OCI-LY1 (cell line): ENCODE measurements around the gene ESPN.

Source experiments
- H2AFZ ChIP-seq: fragments of 200-600 bp; sonication (generic), shearing (Covaris generic); 2 replicates; pipeline ENCODE4 v1.6.0; 2014; ENCODE audit warnings: antibody characterized with exemption, mild to moderate bottlenecking, low read length
- H3F3A ChIP-seq: fragments of 200-600 bp; sonication (generic), shearing (Covaris generic); 2 replicates; pipeline ENCODE4 v1.6.0; 2014; ENCODE audit warnings: mild to moderate bottlenecking, antibody characterized with exemption, low read length, moderate library complexity; ENCODE audit not compliant: insufficient read depth
- H3K27ac ChIP-seq: fragments of 200-600 bp; sonication (generic); 2 replicates; pipeline ENCODE4 v1.5.1; 2014; ENCODE audit warnings: low read length, mixed run types, mild to moderate bottlenecking, low read depth; ENCODE audit not compliant: poor library complexity, severe bottlenecking
- H3K27me3 ChIP-seq: fragments of 200-600 bp; sonication (generic); 2 replicates; pipeline ENCODE4 v1.6.0; 2014; ENCODE audit warnings: antibody characterized with exemption, mild to moderate bottlenecking, low read length, moderate library complexity; ENCODE audit not compliant: insufficient read depth
- H3K36me3 ChIP-seq: fragments of 200-600 bp; sonication (generic); 2 replicates; pipeline ENCODE4 v1.6.1; 2014; ENCODE audit warnings: mild to moderate bottlenecking, antibody characterized with exemption, low read length, moderate library complexity, mixed read lengths; ENCODE audit not compliant: insufficient read depth
- H3K4me1 ChIP-seq: fragments of 200-600 bp; sonication (generic); 2 replicates; pipeline ENCODE4 v1.5.1; 2014; ENCODE audit warnings: mild to moderate bottlenecking, low read length, moderate library complexity; ENCODE audit not compliant: insufficient read depth, severe bottlenecking
- H3K4me2 ChIP-seq: fragments of 200-600 bp; sonication (generic), shearing (Covaris generic); 2 replicates; pipeline ENCODE4 v1.6.1; 2014; ENCODE audit warnings: low read length
- H3K4me3 ChIP-seq: fragments of 200-600 bp; sonication (generic); 2 replicates; pipeline ENCODE4 v1.5.1; 2014; ENCODE audit warnings: low read length, low read depth, mild to moderate bottlenecking, mixed read lengths; ENCODE audit not compliant: poor library complexity, severe bottlenecking
- H3K79me2 ChIP-seq: fragments of 200-600 bp; shearing (Covaris generic); 2 replicates; pipeline ENCODE4 v1.6.1; 2016; ENCODE audit warnings: mixed run types, low read length, mixed read lengths; ENCODE audit not compliant: insufficient read depth
- H3K9ac ChIP-seq: fragments of 200-600 bp; sonication (generic), shearing (Covaris generic); 2 replicates; pipeline ENCODE4 v1.6.1; 2014; ENCODE audit warnings: mild to moderate bottlenecking, low read length, mixed read lengths
- H3K9me2 ChIP-seq: fragments of 200-600 bp; sonication (generic), shearing (Covaris generic); 2 replicates; pipeline ENCODE4 v1.6.1; 2014; ENCODE audit warnings: low read depth, mild to moderate bottlenecking, low read length, mixed read lengths
- H3K9me3 ChIP-seq: fragments of 200-600 bp; shearing (Covaris generic); 2 replicates; pipeline ENCODE4 v1.6.1; 2014; ENCODE audit warnings: low read length, mixed read lengths
- H4K20me1 ChIP-seq: fragments of 200-600 bp; sonication (generic), shearing (Covaris generic); 2 replicates; pipeline ENCODE4 v1.6.0; 2016; ENCODE audit warnings: mild to moderate bottlenecking, low read length; ENCODE audit not compliant: insufficient read depth
- CTCF ChIP-seq: fragments of 200-600 bp; sonication (generic), shearing (Covaris generic); IDR thresholded peaks from 2 replicates; pipeline ENCODE4 v1.5.1; 2017; ENCODE audit warnings: mild to moderate bottlenecking, antibody characterized with exemption, low read length, moderate library complexity, mixed read lengths
- EZH2 ChIP-seq: fragments of 200-600 bp; sonication (generic), shearing (Covaris generic); IDR thresholded peaks from 2 replicates; pipeline ENCODE4 v1.8.0; 2017; ENCODE audit warnings: borderline replicate concordance, mixed run types, mild to moderate bottlenecking, antibody characterized with exemption, low read length, moderate library complexity, mixed read lengths

The ESPN gene

DNA sequence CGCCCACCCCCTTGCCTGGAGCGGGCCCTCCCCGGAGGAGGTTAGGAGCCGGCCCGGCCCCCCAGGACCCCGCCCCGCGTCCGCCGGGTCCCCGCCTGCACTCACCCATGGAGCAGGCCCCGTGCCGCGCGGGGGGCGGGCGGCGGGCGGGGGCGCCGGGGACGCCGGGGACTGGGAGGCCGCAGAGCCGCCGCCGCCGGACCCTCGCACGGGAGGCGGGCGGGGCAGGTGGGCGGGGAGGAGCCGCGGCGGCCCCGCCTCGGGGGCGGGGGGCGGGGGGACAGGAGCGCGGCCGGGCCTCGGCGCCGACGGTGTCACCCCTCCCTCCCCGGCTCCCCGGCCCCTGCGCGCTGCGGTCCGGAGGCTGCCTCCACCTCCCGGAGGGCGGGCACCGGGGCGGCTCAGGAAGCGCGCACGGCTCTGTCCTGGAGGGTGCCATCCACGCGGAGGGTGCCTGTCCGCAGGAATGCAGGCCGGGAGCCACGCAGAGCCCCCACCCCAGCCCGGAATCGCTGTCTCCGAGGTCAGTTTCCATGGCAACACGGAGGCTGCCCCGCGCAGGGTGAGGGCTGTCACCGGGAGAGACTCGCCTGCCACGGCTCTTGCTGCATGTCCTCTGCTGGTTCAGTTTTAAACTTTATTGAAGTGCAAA lies 72.8 kb downstream of the ESPN start:
- Histone ChIP-seq H3K4me3 (peak overlapping the region; percentile 67), H2AFZ (no peak overlapping the region), H3K4me1 (peaks cover 7% of the 10 kb centered on the region), H4K20me1 (no peaks in the 10 kb centered on the region), H3K79me2 (no peaks in the 10 kb centered on the region), H3K9me2 (no peaks in the 10 kb centered on the region), H3F3A (no peaks in the 10 kb centered on the region), H3K27me3 (peaks cover 20% of the 10 kb centered on the region), H3K4me2 (peak overlapping the region; percentile 99), H3K27ac (no peak overlapping the region), H3K36me3 (no peaks in the 10 kb centered on the region), H3K9ac (peak overlapping the region; percentile 37; the same call in 1 of the 2 replicates), H3K9me3 (no peaks in the 10 kb centered on the region)
- TF ChIP-seq CTCF, result no peak
- TF ChIP-seq EZH2, result no peak

DNA sequence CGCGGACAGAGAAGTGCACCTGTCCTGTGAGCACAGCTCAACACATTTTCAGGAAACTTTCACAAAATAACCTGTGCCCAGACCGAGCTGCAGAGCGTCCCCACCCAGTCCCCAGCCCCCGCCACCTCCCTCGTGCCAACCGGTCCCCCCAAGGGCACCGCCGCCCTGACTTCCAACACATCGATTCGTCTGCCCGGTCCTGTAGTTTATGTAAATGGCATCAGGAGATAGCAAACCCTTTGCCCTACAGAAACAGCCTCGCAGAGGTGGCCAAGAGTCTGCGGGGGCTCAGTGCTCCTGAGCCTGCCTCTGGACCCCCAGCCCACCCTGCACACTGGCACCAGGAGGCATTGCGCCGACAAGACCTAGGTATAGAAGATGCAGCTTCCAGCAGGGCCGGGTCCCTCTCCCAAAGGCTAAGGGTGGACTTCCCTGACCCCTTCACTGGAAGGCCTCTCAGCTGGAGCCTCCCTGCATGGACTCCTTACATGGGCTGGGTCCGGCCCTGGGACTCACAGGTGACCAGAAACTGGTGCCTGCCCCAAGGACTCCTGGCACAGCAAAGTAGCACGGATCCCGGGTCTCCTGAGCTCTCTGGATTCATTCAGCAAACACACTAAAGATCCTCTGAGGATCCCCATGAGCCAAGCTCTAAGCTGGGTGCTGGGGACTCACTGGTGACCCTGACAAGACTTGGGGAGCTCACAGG lies 73.4 kb downstream of the ESPN start:
- H3K27ac ChIP-seq, result no peak overlapping the region
- H3K9ac ChIP-seq, result no peak overlapping the region; the same call in 1 of the 2 replicates
- no peak overlapping the region for H2AFZ ChIP-seq
- H3K9me2 ChIP-seq, result no peaks in the 10 kb centered on the region
- no peaks in the 10 kb centered on the region for H3K79me2 ChIP-seq
- TF ChIP-seq EZH2, result no peak
- no peak for TF ChIP-seq CTCF
- H3F3A ChIP-seq, result no peaks in the 10 kb centered on the region
- H3K4me3 ChIP-seq, result peak overlapping the region; percentile 67
- peak overlapping the region; percentile 99 for H3K4me2 ChIP-seq
- no peaks in the 10 kb centered on the region for H3K36me3 ChIP-seq
- no peaks in the 10 kb centered on the region for H3K9me3 ChIP-seq
- H3K4me1 ChIP-seq, result peaks cover 7% of the 10 kb centered on the region
- peaks cover 20% of the 10 kb centered on the region for H3K27me3 ChIP-seq
- H4K20me1 ChIP-seq, result no peaks in the 10 kb centered on the region

DNA sequence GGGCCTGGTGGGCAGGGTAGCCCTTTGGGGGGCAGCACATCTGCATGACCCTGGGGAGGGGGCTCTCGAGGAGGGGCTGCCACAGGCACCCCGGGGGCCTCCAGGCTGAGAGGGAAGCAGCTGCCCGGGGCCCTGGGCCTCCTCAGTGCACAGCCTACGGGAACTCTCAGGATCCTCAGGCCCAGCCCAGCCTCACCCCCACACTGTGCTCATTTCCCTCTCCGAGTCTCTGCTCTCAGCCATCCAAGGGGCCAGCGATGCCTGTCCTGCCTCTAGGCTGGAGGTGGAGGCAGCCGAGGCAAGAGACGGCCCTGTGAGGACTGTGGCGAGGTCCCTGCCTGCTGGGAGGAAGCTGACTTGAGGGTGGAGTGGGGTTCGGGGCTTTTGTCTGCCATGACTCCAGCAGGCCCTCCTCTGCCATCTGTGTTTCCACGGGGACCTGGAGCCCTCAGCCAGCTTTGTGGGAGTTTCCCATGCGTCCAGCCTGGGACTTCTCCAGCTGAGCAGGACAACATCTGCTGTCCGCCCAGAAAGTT lies 74.1 kb downstream of the ESPN start:
- no peak overlapping the region for H2AFZ ChIP-seq

More for the DNA sequence above, 74.1 kb downstream of the ESPN start:
- H3K4me2 ChIP-seq, result no peak overlapping the region
- no peaks in the 10 kb centered on the region for H4K20me1 ChIP-seq
- no peaks in the 10 kb centered on the region for H3K9me2 ChIP-seq
- no peak overlapping the region for H3K9ac ChIP-seq
- peaks cover 20% of the 10 kb centered on the region for H3K27me3 ChIP-seq
- no peaks in the 10 kb centered on the region for H3K9me3 ChIP-seq
- peaks cover 7% of the 10 kb centered on the region for H3K4me1 ChIP-seq
- TF ChIP-seq CTCF (no peak), EZH2 (no peak)
- no peak overlapping the region for H3K4me3 ChIP-seq
- no peaks in the 10 kb centered on the region for H3F3A ChIP-seq
- no peaks in the 10 kb centered on the region for H3K79me2 ChIP-seq
- no peaks in the 10 kb centered on the region for H3K36me3 ChIP-seq
- H3K27ac ChIP-seq, result no peak overlapping the region
